B cell (primary cell): ENCODE measurements around the gene DPYSL4. TPM values are rescaled to one million over a fixed set of nuclear protein-coding genes. Genes with fewer than 3 reads are reported as not detected.

Experiments used
- ATAC-seq: fragments of 200-7000 bp; cut with Tn5 transposase; one replicate; pipeline ENCODE4 v1.10.0; 2021; ENCODE audit warnings: low read depth, mild to moderate bottlenecking, moderate number of reproducible peaks, moderate library complexity
- CTCF ChIA-PET: fragments of 350-600 bp; sonication (Branson Sonifier 250); formaldehyde crosslinking; loops from one replicate; lab custom pipeline; 2021; ENCODE audit warnings: antibody characterized with exemption, inconsistent platforms; lab: Charles Lee
- POLR2A ChIA-PET: fragments of 350-600 bp; sonication (Branson Sonifier 250); formaldehyde crosslinking; loops from one replicate; lab custom pipeline; 2021; ENCODE audit warnings: antibody characterized with exemption; lab: Charles Lee
- DNase-seq: peaks from one replicate; pipeline ENCODE4 v3.0.0; 2013
- H2AFZ ChIP-seq: 2 replicates; pipeline ENCODE4 v1.6.1; 2012; ENCODE audit warnings: mild to moderate bottlenecking, low read depth, low read length; ENCODE audit not compliant: insufficient read depth, poor library complexity, severe bottlenecking
- H3K27ac ChIP-seq, 2 donors: 1 replicate in 1 of 2; 2 replicates in 1 of 2; pipeline ENCODE4 v1.5.1; 2012 to 2013; ENCODE audit warnings: low read length in 2 of 2, mild to moderate bottlenecking in 2 of 2, moderate library complexity in 1 of 2
- H3K27me3 ChIP-seq, 4 experiments: fragments of 200-600 bp in 1 of 4; sonication (generic) in 1 of 4; replicated peaks in 1 of 4; 1 replicate in 2 of 4; 2 replicates in 2 of 4; pipeline versions ENCODE4 v1.6.1 to v1.7.0; 2013 to 2016; ENCODE audit warnings: low read length in 3 of 4, mild to moderate bottlenecking in 2 of 4, mixed read lengths in 1 of 4, moderate library complexity in 1 of 4; ENCODE audit not compliant: insufficient read depth in 4 of 4, control insufficient read depth in 3 of 4; ENCODE audit errors: control extremely low read depth in 1 of 4
- H3K36me3 ChIP-seq, 2 experiments: replicated peaks in 1 of 2; 1 replicate in 1 of 2; 2 replicates in 1 of 2; pipeline versions ENCODE4 v1.6.1 to v1.7.1; 2013; ENCODE audit warnings: low read length in 1 of 2; ENCODE audit not compliant: insufficient read depth in 2 of 2, control insufficient read depth in 1 of 2; ENCODE audit errors: control extremely low read depth in 1 of 2, extremely low read depth in 1 of 2
- H3K4me1 ChIP-seq, 2 donors: fragments of 200-600 bp in 1 of 2; sonication (generic) in 1 of 2; 1 replicate in 1 of 2; 2 replicates in 1 of 2; pipeline versions ENCODE4 v1.5.1 to v1.6.1; 2013 to 2017; ENCODE audit warnings: low read length in 2 of 2; ENCODE audit not compliant: control insufficient read depth in 2 of 2, insufficient read depth in 2 of 2
- H3K4me2 ChIP-seq: replicated peaks from 2 replicates; pipeline ENCODE3; 2012; ENCODE audit warnings: mild to moderate bottlenecking, low read depth, low read length; ENCODE audit not compliant: poor library complexity, severe bottlenecking
- H3K4me3 ChIP-seq, 5 experiments: fragments of 200-600 bp in 1 of 5; sonication (generic) in 1 of 5; 1 replicate in 3 of 5; 2 replicates in 2 of 5; pipeline versions ENCODE4 v1.5.1 to v1.7.0; 2011 to 2016; ENCODE audit warnings: low read length in 4 of 5, mild to moderate bottlenecking in 4 of 5, low read depth in 2 of 5, control low read depth in 1 of 5, moderate library complexity in 1 of 5; ENCODE audit not compliant: insufficient read depth in 1 of 5; ENCODE audit errors: control extremely low read depth in 1 of 5, extremely low read depth in 1 of 5
- H3K79me2 ChIP-seq: fragments of 200-600 bp; sonication (generic); one replicate; pipeline ENCODE4 v1.6.0; 2016; ENCODE audit warnings: low read length; ENCODE audit not compliant: control insufficient read depth, insufficient read depth
- H3K9ac ChIP-seq: fragments of 200-600 bp; sonication (generic); 2 replicates; pipeline ENCODE4 v1.6.1; 2017; ENCODE audit warnings: mild to moderate bottlenecking, low read length, moderate library complexity
- H3K9me3 ChIP-seq, 3 donors: one replicate each; pipeline versions ENCODE4 v1.6.1 to v1.7.1; 2013; ENCODE audit warnings: low read length in 2 of 3; ENCODE audit not compliant: control insufficient read depth in 2 of 3, insufficient read depth in 1 of 3; ENCODE audit errors: control extremely low read depth in 1 of 3
- H4K20me1 ChIP-seq: 2 replicates; pipeline ENCODE4 v1.6.0; 2012; ENCODE audit warnings: mild to moderate bottlenecking, low read length; ENCODE audit not compliant: insufficient read depth, control insufficient read depth, poor library complexity, severe bottlenecking
- H3K27ac Mint-ChIP-seq: one replicate; pipeline ENCODE4 v1.8.0; 2021; ENCODE audit warnings: mixed read lengths
- H3K27me3 Mint-ChIP-seq: one replicate; pipeline ENCODE4 v1.8.0; 2021; ENCODE audit warnings: mixed read lengths
- H3K4me1 Mint-ChIP-seq: one replicate; pipeline ENCODE4 v1.8.0; 2021; ENCODE audit warnings: mixed read lengths
- H3K4me3 Mint-ChIP-seq: one replicate; pipeline ENCODE4 v1.8.0; 2021; ENCODE audit warnings: mixed read lengths
- H3K9me3 Mint-ChIP-seq: one replicate; pipeline ENCODE4 v1.8.0; 2022; ENCODE audit warnings: mixed read lengths; ENCODE audit not compliant: insufficient read depth
- EZH2 ChIP-seq: IDR thresholded peaks from 2 replicates; pipeline ENCODE4 v1.6.1; 2012; ENCODE audit warnings: borderline replicate concordance, low read depth, mild to moderate bottlenecking, moderate library complexity, low read length; ENCODE audit not compliant: insufficient read depth, poor library complexity, severe bottlenecking
- WGBS: methylation state at CpG from one replicate; pipeline ENCODE4 v1.1.5; 2013; ENCODE audit warnings: missing lambda C conversion rate; ENCODE audit not compliant: insufficient coverage; 5-methylcytosine and 5-hydroxymethylcytosine counted together
- intact Hi-C: fragments of 100-400 bp; cut with micrococcal nuclease; formaldehyde crosslinking; loops from one replicate; pipeline ENCODE4 v1.10.0; 2022
- polyA plus RNA-seq: library from polyadenylated mRNA; depleted of rRNA; stranded (reverse); fragments of >200 nt; gene quantifications from 2 replicates; pipeline ENCODE4 v1.2.3, GENCODE V29; 2012
- total RNA-seq, 2 donors: library from RNA; stranded (reverse); fragments of 120-200 nt in 1 of 2; gene quantifications; 1 replicate in 1 of 2; 2 replicates in 1 of 2; pipeline versions ENCODE4 v1.2.3 to v1.2.4, GENCODE V29; 2013 to 2022
- TF ChIP-seq, protein P1 (sequence below): fragments of 200-600 bp; IDR thresholded peaks from one replicate; pipeline ENCODE4 v1.8.0; 2022; ENCODE audit warnings: antibody characterized with exemption, mild to moderate bottlenecking

The DPYSL4 gene
- total and polyA plus RNA-seq, 2 donors (not counting 1 experiment from before 2014, with no cell fraction given) = 0.03 to 0.22 TPM

DNA sequence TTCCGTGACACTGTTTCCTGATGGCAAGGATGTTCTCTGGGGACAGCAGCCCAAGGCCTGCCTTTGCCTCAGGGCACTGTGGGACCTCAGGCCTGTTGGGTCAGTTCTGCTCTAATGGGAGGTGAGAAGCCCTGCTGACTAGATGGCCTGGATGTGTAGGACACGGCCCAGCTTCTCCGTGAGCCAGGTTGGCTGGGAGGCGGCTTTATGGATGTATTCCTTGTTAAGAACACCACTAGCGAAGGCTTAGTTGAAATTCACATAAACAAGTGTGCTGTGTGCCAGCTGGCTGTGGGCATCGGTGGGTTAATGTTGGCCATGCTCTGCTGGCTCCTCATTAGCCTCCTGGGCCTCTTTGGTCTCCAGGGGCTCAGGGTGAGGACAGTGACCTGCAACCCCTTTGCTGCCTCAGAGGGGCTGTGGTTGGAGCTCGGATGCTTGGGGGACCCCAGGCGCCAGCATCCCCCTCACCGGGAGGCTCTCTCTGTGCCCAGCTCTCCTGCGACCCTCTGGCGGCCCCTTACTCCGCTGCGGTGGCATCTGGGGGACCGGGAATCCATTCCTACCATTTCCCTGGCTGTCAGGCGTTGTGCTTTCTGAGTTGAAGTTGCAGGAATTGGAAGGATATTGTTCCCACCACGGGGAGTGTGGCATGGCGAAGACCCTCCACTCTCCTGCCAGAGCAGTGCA lies 22.8 kb upstream of the DPYSL4 start:
- Histone ChIP-seq H3K9ac (no peak overlapping the region), H3K4me1 (peaks cover 8 to 11% of the 10 kb centered on the region in 2 donors), H4K20me1 (no peaks in the 10 kb centered on the region), H3K4me3 (no peak overlapping the region), H3K27me3 (peaks cover 0 to 3% (median 0%) of the 10 kb centered on the region in 4 experiments), H3K36me3 (no peaks in the 10 kb centered on the region), H3K4me2 (no peak overlapping the region), H3K9me3 (peaks cover 0 to 20% (median 0%) of the 10 kb centered on the region in 3 donors), H2AFZ (no peak overlapping the region), H3K79me2 (no peaks in the 10 kb centered on the region), H3K27ac (no peak overlapping the region)
- ATAC-seq (no peak), DNase-seq (no peak)
- CTCF ChIA-PET = interaction anchor here (0.8 kb wide), 1 partner anchor 1221 kb away, joined by 3 read pairs; no protein-coding TSS in a partner anchor
- Mint-ChIP-seq H3K4me3 (no peak overlapping the region), H3K27me3 (peaks cover 8% of the 10 kb centered on the region), H3K4me1 (peaks cover 8% of the 10 kb centered on the region), H3K27ac (no peak overlapping the region), H3K9me3 (no peaks in the 10 kb centered on the region)
- TF ChIP-seq EZH2 = no peak
- TF ChIP-seq, protein P1, sequence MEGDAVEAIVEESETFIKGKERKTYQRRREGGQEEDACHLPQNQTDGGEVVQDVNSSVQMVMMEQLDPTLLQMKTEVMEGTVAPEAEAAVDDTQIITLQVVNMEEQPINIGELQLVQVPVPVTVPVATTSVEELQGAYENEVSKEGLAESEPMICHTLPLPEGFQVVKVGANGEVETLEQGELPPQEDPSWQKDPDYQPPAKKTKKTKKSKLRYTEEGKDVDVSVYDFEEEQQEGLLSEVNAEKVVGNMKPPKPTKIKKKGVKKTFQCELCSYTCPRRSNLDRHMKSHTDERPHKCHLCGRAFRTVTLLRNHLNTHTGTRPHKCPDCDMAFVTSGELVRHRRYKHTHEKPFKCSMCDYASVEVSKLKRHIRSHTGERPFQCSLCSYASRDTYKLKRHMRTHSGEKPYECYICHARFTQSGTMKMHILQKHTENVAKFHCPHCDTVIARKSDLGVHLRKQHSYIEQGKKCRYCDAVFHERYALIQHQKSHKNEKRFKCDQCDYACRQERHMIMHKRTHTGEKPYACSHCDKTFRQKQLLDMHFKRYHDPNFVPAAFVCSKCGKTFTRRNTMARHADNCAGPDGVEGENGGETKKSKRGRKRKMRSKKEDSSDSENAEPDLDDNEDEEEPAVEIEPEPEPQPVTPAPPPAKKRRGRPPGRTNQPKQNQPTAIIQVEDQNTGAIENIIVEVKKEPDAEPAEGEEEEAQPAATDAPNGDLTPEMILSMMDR = no peak
- intact Hi-C loops = no loop called here
- WGBS = 74% methylated on average over 12 of the region's 17 CpGs
- POLR2A ChIA-PET = no interaction called here

DNA sequence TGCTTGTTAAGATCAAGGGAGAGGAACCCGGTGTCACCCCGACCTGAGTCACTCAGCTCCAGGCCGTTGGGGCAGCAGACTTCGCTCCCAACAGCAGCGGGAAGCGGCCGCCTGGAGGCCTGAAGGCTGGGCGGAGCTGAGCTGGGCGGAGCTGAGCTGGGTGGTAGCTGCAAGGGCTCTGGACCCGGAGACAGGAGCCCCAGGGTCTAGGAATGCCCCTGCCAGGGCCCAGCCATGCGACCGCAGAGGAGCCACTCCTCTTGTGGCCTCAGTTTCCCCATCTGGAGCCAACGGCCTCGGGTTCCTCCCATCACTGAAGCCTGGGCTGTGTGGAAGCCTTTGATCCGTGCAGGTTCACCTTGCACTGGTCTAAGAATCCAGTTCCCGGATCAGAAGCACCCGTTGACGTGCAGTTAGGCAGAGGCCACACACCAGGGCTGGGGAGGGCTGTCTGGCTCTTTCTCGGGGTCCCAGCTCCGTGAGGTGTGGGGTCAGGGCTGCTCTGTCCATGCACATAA lies 21.9 kb upstream of the DPYSL4 start:
- H3K4me1 ChIP-seq = peaks cover 8 to 11% of the 10 kb centered on the region in 2 donors
- CTCF ChIA-PET = no interaction called here

More for the DNA sequence above, 21.9 kb upstream of the DPYSL4 start:
- Histone ChIP-seq H3K9ac (no peak overlapping the region), H2AFZ (no peak overlapping the region), H3K4me2 (no peak overlapping the region), H4K20me1 (no peaks in the 10 kb centered on the region), H3K27ac (no peak overlapping the region), H3K79me2 (no peaks in the 10 kb centered on the region), H3K4me3 (no peak overlapping the region), H3K27me3 (peaks cover 0 to 3% (median 0%) of the 10 kb centered on the region in 4 experiments), H3K36me3 (no peaks in the 10 kb centered on the region), H3K9me3 (peaks cover 0 to 14% (median 0%) of the 10 kb centered on the region in 3 donors)
- no peak overlapping the region for H3K4me3 Mint-ChIP-seq
- H3K27ac Mint-ChIP-seq = no peak overlapping the region
- H3K9me3 Mint-ChIP-seq = no peaks in the 10 kb centered on the region
- H3K27me3 Mint-ChIP-seq = peaks cover 8% of the 10 kb centered on the region
- intact Hi-C loops = no loop called here
- DNase-seq (no peak), ATAC-seq (no peak)
- POLR2A ChIA-PET = no interaction called here
- TF ChIP-seq, protein P1 = no peak
- no peak for TF ChIP-seq EZH2
- WGBS = 56% methylated on average over 20 of the region's 20 CpGs
- H3K4me1 Mint-ChIP-seq = peaks cover 8% of the 10 kb centered on the region
